KMS-11 (cell line): Measurements from ENCODE around the gene LUZP1.

ENCODE experiments used
- H2AFZ ChIP-seq: fragments of 200-600 bp; sonication (generic); 2 replicates; pipeline ENCODE4 v1.6.1; 2016; ENCODE audit warnings: antibody characterized with exemption, mixed run types, low read depth
- H3K27ac ChIP-seq: fragments of 200-600 bp; sonication (generic); 2 replicates; pipeline ENCODE4 v1.6.1; 2016; ENCODE audit warnings: mild to moderate bottlenecking, mixed run types
- H3K27me3 ChIP-seq: fragments of 200-600 bp; sonication (generic); 2 replicates; pipeline ENCODE4 v1.6.1; 2017; ENCODE audit warnings: mild to moderate bottlenecking, low read depth, mixed run types, moderate library complexity; ENCODE audit not compliant: insufficient read depth
- H3K36me3 ChIP-seq: fragments of 200-600 bp; sonication (generic); 2 replicates; pipeline ENCODE4 v1.6.1; 2017; ENCODE audit warnings: mild to moderate bottlenecking, mixed run types; ENCODE audit not compliant: insufficient read depth
- H3K4me1 ChIP-seq: fragments of 200-600 bp; sonication (generic); 2 replicates; pipeline ENCODE4 v1.6.1; 2016; ENCODE audit warnings: mild to moderate bottlenecking, low read depth, mixed run types; ENCODE audit not compliant: poor library complexity, severe bottlenecking
- H3K4me2 ChIP-seq: fragments of 200-600 bp; sonication (generic); 2 replicates; pipeline ENCODE4 v1.7.0; 2016; ENCODE audit warnings: mild to moderate bottlenecking, mixed run types
- H3K4me3 ChIP-seq: fragments of 200-600 bp; sonication (generic); IDR thresholded peaks from 2 replicates; pipeline ENCODE4 v1.6.1; 2017; ENCODE audit warnings: low read depth, low read length, mixed read lengths; ENCODE audit not compliant: insufficient read depth
- H3K79me2 ChIP-seq: fragments of 200-600 bp; sonication (generic); 2 replicates; pipeline ENCODE4 v1.6.1; 2016; ENCODE audit warnings: low read depth, mixed run types; ENCODE audit not compliant: insufficient read depth
- H3K9ac ChIP-seq: fragments of 200-600 bp; sonication (generic); 2 replicates; pipeline ENCODE4 v1.6.1; 2016; ENCODE audit warnings: mild to moderate bottlenecking, mixed run types
- H4K20me1 ChIP-seq: fragments of 200-600 bp; sonication (generic); 2 replicates; pipeline ENCODE4 v1.6.1; 2016; ENCODE audit warnings: mild to moderate bottlenecking, mixed run types; ENCODE audit not compliant: insufficient read depth
- TF ChIP-seq, protein P1 (sequence below): fragments of 200-600 bp; sonication (generic); conservative IDR thresholded peaks from 2 replicates; pipeline ENCODE4 v1.6.1; 2017; ENCODE audit warnings: low read depth, mild to moderate bottlenecking, antibody characterized with exemption, low read length, moderate library complexity, mixed read lengths

LUZP1 gene

DNA sequence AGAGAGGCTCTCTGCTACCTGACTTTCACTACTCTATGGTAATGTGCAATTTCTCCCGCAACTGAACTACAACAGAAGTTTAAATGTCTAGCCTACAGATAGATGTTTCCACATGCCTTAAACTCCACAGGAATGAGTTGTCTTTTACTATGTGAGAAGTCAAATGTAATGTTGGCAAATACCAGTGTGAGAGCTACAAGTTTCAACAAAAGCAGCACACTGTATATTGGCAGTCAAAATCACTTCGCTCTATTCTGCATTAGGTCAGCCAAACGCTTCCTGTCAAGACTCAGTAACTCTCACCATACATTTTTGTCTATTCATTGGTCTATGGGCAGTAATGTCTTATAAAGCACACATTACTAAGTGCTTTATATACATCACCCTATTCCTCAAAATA, 41.9 kb downstream of the LUZP1 start:
- Histone ChIP-seq H3K79me2 (0 out of 2 replicates have a peak, but pooled peaks cover 5% of the 10 kb centered on the region), H4K20me1 (no peaks in the 10 kb centered on the region), H3K27ac (no peak overlapping the region), H3K4me3 (no peak overlapping the region), H3K9ac (no peak overlapping the region), H3K4me1 (peaks cover 18% of the 10 kb centered on the region), H3K36me3 (no peaks in the 10 kb centered on the region), H2AFZ (no peak overlapping the region), H3K27me3 (no peaks in the 10 kb centered on the region), H3K4me2 (no peak overlapping the region)
- TF ChIP-seq, protein P1, sequence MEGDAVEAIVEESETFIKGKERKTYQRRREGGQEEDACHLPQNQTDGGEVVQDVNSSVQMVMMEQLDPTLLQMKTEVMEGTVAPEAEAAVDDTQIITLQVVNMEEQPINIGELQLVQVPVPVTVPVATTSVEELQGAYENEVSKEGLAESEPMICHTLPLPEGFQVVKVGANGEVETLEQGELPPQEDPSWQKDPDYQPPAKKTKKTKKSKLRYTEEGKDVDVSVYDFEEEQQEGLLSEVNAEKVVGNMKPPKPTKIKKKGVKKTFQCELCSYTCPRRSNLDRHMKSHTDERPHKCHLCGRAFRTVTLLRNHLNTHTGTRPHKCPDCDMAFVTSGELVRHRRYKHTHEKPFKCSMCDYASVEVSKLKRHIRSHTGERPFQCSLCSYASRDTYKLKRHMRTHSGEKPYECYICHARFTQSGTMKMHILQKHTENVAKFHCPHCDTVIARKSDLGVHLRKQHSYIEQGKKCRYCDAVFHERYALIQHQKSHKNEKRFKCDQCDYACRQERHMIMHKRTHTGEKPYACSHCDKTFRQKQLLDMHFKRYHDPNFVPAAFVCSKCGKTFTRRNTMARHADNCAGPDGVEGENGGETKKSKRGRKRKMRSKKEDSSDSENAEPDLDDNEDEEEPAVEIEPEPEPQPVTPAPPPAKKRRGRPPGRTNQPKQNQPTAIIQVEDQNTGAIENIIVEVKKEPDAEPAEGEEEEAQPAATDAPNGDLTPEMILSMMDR, result no peak

DNA sequence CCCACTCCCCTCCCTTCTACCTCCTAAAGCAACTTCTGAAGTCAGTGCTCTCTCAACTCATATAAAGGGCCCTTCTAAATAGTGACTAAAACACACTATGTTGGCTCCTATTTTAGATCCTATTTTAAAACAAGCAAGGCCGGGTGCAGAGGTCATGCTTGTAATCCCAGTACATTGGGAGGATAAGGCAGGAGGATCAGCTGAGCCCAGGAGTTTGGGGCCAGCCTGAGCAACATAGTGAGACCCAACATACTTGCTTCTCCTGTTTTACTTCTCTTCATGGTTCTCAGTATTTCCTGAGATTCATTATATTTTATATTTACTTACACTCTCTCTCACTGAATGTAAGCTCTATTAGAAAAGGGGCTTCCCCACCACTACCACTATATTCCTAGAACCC, 42.5 kb downstream of the LUZP1 start:
- H3K79me2 ChIP-seq, result 0 out of 2 replicates have a peak, but pooled peaks cover 5% of the 10 kb centered on the region
- H3K4me2 ChIP-seq, result no peak overlapping the region

DNA sequence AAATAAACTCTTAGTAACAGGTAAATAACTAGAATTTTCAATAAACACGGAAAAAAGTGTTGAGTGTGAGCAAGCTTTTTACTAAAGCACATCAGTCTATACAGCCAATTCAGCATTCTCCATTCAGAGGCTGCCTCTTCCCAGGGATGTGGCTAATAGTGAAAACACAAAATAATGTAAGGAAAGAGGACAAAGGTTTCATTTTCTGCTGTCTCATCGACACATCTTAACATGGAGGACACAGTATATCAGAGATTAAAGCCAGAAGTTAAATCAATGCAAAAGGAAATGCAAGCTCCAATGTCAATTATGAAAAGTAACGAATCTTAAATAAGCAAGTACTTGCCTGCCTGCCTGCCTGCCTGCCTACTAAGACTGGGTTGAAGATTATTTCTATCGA, 43.2 kb downstream of the LUZP1 start:
- TF ChIP-seq, protein P1, result no peak
- Histone ChIP-seq H3K36me3 (no peaks in the 10 kb centered on the region), H3K27ac (no peak overlapping the region), H3K27me3 (no peaks in the 10 kb centered on the region), H3K9ac (no peak overlapping the region), H3K4me2 (no peak overlapping the region), H4K20me1 (no peaks in the 10 kb centered on the region), H3K79me2 (0 out of 2 replicates have a peak, but pooled peaks cover 5% of the 10 kb centered on the region), H3K4me1 (peaks cover 18% of the 10 kb centered on the region), H2AFZ (no peak overlapping the region), H3K4me3 (no peak overlapping the region)

More for the DNA sequence above, 42.5 kb downstream of the LUZP1 start:
- no peak overlapping the region for H3K4me3 ChIP-seq
- H3K9ac ChIP-seq, result no peak overlapping the region
- no peak overlapping the region for H2AFZ ChIP-seq
- H3K36me3 ChIP-seq, result no peaks in the 10 kb centered on the region
- H3K4me1 ChIP-seq, result peaks cover 18% of the 10 kb centered on the region
- no peaks in the 10 kb centered on the region for H3K27me3 ChIP-seq
- no peak overlapping the region for H3K27ac ChIP-seq
- TF ChIP-seq, protein P1, result no peak
- no peaks in the 10 kb centered on the region for H4K20me1 ChIP-seq

DNA sequence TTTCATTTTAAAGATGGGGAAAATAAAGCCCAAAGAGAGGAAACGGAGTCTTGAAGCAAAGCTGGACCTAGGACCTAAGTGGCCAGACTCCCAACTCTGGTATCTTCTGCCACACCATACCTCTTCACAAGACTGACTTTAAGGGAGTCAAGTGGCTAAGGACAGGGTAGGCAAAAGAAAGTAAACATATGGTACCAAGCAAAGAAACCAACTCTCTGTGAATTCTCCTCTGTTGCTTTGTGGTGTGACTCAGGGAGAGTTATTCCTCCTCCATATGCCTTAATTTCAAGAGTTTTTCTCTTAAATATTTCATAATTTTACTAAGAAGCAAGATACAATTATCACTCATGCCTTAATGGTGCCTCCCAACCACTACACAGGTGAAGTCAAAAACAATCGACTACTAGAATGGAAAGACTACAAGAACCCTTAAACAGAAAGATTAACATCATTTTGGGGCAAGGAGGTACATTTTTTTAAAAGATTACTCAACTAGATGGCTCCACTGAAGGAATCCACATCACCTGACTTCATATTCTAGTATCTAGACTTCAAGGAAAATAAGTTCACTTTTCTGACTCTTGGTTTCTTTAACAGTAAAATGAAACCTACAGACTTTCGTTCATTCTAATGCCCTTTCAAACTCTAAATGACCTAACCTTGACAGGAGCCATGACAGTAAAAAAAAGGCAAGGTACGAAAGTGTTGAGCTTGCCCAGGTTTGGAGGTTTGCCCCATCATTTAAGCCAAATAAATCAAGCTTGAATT, 44.2 kb downstream of the LUZP1 start:
- Histone ChIP-seq H3K36me3 (no peaks in the 10 kb centered on the region), H3K9ac (no peak overlapping the region), H3K4me1 (peaks cover 27% of the 10 kb centered on the region), H3K4me2 (no peak overlapping the region), H3K4me3 (no peak overlapping the region), H3K27ac (no peak overlapping the region), H2AFZ (no peak overlapping the region), H3K27me3 (no peaks in the 10 kb centered on the region), H3K79me2 (0 out of 2 replicates have a peak, but pooled peaks cover 5% of the 10 kb centered on the region), H4K20me1 (no peaks in the 10 kb centered on the region)
- TF ChIP-seq, protein P1, result no peak
